HG02981 (cell line): ENCODE measurements around the gene ARHGAP23.

Experiments used
- ATAC-seq: cut with Tn5 transposase; IDR thresholded peaks from one replicate; pipeline ENCODE4 v1.9.1; 2021; ENCODE audit warnings: mild to moderate bottlenecking, moderate library complexity; ENCODE audit not compliant: unreplicated experiment

Gene ARHGAP23

DNA sequence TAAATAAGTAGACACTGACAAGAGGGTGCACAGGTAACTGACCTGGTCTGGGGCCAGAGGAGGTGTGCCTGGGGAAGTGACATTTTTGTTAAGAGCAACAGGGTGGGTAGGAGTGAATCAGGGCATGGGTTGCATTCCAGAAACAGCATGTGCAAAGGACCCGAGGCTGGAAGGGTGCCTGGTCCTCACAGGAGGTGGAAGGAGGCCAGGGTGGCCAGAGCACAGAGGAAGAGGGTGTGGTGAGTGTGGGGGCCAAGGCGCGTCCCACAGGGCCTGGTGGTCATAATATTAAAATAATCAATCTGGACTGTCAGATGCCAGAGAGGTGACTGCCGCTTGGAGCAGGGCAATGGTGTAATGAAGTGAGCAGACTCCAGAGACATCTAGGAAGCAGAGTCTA, 14.3 kb downstream of the ARHGAP23 start:
- ATAC-seq = no peak

DNA sequence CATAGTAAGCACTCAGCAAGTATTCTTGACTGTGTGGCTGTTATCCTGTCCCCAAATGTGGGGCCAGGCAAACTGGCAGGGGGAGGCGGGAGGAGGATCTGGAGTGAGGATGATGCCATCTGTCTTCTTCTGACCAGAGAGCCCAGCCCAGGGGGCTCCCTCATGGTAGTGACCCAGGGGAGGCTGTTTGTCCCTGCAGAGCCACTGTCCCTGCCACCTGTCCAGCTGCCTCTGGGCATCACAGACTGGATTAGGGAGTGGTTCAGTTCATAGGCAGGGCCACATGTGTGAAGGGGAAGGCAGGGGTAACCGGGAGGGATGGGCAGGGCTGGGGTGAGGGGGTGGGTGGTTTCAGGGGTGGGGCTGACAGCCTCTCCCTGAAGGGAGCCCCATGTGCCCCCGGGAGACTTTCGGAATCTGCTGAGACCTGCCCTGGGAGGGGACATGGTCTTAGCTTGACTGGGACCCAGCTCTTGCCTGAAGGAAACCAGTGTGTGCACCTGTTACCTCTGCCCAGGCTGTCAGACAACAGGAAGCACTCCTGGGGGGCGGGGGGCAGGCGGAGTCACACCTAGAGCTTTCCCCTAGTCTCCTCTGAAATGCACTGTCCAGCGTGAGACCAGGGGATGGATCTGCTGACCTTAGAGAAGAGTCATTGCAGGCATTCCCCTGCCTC, 15.2 kb downstream of the ARHGAP23 start:
- no peak for ATAC-seq

DNA sequence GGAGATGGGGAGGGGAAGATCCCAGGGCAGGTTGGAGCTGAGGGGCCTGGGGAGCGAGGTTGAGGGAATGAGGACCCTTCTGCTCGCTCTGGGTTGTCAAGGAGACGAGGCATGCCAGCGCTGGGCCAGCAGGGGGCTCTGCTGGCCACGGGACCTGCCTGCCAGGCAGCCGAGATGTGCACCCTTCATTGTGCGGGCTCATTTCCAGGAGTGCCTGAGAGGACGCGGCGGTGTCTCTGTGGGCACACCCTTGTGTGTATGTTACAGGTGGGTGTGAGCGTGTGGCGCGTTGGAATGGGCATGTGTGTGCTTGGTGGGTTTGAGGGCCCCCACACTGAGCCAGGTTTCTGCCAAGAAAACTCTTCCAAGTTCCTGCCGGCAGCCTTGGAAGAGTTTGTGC, 15.9 kb downstream of the ARHGAP23 start:
- ATAC-seq = no peak

DNA sequence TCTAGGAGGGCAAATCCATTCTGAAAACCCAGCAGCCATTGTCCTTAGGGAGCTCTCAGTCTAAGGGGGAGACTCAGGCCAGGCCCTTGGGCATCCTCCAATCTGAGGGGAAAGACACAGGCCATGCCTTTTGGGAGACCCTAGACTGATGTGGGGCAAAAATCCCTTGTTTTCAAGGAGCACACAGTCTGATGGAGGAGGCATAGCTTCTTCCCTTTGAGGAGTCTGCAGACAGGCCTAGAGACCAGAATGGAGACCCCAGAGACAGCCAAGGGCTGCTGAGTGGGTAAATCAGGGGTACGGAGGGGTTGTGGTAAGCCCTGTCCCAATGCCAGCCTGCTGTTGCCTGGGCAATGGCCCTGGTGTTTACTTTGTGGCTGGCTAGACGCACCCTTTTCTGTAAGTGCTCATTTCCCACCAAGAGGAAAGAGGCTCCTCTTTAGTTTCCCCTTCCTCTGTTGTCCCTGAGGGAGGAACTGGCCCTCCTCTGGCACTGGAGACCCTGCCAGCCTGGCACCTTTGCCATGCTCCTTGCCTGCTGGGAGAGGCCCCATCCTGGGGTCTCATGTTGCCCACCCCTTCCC, 19.3 kb downstream of the ARHGAP23 start:
- ATAC-seq = no peak

DNA sequence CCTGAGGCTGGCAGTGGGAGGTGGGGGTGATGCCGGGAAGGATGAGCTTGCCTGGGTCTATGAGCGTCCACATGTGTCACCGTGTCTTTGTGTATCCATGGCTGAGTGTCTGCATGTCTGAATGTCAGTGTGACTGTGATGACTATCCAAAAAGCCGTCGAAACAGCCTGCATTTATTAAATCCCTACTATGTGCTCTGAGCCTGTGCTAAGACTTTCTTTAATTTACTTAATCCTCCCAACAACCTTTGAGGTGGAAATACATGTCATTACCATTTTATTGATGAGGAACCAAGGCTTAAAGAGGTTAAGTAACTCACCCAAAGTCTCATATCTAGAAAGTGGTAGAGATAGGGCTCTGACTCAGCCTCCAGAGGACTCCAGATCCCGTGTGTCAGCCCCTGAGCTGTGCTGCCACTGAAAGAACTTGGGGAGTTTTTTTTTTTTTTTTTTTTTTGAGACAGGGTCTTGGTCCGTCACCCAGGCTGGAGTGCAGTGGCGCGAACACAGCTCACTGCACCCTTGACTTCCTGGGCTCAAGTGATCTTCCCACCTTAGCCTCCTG, 20.0 kb downstream of the ARHGAP23 start:
- no peak for ATAC-seq

DNA sequence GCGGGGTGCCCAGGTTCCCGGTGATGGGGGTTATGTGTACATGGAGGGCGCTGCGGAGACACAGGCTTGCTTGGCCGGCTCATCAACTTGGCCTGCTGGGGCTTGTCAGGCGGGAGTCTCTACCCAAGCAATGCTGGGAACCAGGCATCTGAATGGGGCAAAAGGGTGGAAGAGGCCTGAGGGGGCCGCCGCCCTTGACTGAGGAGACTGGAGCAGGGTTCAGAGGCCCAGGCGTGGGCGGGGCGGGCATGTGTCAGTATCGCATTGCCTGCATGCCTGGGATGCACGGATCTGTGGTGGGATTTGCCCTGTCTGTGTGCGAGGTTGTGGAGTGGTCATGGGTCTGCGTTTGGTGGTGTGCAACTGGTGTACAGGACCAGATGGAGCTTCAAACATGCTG, 21.1 kb downstream of the ARHGAP23 start:
- no peak for ATAC-seq

DNA sequence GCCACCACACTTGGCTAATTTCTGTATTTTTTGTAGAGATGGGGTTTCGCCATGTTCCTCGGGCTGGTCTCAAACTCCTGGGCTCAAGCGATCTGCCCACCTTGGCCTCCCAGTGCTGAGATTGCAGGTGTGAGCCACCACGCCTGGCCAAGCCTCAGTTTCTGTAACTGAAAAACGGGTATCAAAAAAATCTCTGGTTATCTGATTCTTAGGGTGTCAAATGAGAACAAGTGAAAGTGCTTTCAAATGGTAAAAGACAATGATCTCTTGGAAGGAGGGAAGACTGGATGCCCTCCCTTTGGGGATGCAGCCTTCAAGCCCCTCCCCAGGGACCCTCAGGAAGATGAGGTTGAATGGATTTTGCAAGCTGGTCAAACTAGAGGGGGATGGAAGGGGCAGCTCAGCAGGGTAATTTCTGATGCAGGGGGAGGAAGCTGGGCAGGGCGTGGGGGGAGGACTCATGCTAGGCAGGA, 22.3 kb downstream of the ARHGAP23 start:
- ATAC-seq = no peak

DNA sequence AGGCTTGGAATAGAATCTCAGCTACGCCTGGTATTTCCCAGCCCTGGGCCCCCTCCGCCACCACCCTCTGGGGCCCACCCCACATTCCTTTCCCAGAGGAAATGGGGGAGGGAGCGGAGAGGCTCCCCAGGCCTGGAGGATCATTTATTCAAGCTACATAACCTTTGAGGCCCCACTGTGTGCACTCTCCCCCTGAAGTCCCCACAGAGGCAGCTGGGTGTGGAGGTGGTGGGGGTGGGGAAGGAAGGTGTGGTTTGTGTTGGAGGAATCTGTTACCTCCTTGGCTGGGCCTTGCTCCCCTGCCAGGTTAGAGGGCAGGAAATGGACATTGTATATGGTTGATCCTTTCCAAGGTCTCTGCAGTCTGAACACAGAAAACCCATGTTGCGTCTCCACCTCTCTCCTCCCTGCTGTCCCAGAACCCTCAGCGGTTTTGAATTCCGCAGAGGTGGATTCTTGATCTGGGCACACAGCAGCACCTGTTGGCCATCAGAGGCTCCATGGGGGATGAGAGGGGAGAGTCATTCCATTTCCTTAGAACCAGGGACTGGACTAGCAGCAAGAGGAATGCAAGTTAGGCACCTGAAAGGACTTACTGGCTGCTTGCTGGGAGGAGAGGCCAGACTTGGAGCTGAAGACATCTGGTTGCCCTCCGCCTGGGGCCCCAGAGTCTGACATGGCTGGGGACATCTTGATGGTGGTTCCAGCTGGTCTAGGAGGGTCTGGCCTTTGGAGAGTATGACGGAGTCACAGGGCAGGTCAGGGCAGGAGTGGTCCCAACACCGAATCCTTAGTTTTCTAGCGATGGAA, 23.0 kb downstream of the ARHGAP23 start:
- no peak for ATAC-seq

DNA sequence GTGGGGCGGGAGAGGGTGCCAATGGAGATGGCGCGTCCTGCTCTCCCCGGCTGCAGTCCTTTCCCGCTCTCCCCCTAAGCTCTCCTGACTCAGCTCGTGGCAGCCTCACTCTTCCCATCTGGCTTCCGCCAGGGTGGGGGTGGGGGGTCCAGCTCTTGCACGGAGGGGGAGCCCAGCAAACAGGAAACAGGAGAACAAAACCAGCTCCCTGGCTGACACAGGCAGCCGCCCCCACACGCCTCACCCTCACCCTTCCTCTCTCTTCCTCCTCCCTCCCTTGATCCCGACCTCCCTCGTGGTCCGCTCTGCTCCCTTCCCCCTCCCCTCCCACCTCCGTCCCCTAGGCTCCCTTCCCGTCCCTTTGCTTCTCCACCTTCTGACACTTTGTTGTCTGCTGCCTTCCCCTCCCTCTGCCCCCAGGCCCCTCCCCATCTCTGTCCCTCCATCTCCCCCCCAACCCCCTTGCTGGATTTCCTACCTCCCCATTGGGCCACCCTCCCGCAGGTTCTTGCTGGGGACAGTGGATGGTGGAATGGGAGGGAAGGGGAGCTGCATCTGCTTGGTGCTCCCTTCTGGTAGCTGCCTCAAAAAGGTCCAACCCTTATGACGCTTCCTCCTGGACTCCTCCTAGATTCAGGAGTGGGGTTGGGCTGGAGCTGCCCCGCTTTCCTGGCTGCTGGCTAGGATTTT, 23.7 kb downstream of the ARHGAP23 start:
- ATAC-seq = no peak

DNA sequence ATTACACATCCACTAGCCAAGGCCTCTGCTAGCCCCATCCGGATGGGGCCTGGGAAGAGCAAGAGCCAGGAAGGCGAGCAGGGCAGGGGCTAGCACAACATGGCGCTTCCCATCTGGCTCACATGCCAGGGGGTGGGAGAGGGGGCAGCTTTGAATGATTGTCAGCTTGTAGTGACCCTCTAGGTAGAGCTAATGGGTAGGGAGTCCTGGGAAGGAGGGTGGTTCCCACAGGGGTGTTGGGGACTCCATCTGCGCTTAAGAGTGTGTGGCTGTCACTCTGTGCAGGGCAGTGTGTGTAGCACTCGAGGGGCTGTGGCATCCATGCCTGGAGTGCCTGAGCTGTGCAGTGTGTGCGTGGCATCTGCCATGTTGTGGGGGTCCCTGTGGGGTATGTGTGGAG, 24.5 kb downstream of the ARHGAP23 start:
- no peak for ATAC-seq

DNA sequence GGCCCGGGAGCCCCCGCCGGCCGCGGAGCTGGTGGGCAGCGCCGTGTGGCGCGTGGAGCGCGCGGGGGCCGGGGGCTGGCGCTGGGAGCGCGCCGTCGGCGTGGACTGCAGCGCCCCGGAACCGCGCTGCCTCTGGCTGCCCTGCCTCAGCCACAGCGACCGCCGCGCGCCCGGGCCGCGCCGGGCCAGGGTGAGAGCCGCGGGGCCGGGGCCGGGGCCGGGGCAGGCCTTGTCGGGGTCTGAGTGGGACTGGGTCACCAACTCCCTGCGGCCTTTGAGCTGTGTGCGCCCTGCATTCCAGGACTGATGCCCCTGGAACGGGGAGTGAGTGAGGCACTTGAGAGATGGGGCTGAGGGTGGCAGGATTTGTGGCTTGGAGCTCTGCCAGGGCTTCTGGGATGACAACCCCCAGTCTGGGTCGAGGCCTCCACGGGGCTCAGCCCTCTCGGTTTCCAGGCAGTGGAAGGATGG, 25.7 kb downstream of the ARHGAP23 start:
- ATAC-seq = no peak

DNA sequence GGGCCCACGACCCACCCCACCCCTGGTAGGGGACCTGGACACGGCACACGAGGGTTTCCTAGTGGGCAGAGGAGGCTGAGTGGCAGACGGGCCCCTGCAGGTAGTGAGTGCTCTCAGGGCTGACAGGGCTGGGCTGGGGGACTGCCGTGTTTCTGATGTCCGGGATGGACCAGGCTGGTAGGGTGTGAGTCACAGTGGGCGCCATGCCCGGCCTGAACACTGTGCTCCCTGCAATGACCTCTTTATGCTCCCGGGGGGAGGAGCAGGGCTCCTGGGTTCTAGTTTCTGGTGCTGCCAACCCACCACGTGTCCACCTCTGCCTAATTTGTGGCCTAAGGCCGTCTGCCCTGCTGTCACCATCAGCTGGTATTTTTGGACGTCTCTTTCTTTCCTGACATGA, 26.3 kb downstream of the ARHGAP23 start:
- no peak for ATAC-seq

DNA sequence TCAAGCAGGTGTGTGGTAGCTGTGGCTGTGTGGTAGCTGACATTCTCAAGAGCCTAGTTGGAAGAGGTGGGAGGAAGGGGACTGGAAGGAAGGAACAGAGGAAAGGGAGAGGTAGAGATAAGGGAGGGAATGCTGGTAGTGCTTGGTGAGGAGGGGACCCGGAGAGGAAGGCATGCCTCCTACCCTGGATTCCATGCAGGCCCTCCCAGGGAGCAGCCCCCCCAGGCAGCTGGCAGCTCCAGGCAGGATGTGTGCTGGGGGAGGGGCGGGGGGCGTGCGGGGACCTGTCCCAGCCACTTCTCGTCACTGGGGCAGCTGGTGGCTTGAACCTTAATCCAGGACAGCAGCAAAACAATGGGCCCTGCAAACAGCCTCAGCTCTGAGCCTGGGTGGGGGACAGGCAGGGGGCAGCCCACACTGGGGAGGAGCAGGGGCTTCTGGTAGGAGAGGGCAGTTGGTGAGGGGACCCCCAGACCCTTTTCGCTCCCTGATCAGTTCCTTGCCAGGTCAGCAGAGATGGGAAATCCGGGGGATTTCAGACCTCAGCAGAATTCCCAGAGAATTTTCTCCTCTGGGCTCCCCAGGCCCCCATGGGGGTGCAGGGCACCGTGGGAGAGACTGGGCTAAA, 27.1 kb downstream of the ARHGAP23 start:
- no peak for ATAC-seq

DNA sequence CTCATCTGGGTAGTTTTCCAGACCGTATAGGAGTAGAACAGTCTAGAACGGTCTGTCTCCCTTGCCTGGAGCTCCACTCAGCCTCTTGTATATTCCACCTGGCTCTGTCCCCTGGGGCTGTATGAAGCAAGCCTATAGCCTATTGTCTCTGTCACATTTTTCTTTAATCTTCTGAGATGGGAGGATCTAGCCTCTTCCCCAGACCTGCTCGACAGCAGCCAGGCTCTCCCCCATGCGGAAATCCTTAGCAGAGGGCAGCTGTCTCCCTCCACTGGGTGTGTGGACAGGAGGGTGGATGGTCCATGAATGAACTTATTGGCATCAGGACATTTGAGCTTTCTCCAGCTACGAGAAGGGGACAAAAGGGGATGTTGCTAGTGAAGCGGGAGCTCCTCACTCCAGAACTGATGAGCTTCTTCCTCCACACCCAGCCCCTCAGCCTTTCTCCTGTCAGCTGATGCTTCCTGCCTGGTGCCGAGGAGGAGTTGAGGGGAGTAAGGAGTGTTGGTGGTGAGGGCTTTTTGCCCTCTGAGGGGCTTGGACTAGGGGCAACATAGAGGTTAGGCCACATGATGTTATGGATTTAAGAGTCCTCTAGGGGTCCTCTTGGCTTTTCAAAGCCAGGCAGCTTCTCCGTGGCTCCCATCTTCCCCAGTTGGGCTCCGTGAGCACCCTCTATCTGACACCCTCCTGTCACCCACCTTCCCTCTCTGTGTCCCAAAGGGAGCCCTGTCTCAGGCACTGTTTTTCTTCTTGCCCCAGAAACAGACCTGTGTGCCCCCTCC, 28.0 kb downstream of the ARHGAP23 start:
- ATAC-seq = no peak

DNA sequence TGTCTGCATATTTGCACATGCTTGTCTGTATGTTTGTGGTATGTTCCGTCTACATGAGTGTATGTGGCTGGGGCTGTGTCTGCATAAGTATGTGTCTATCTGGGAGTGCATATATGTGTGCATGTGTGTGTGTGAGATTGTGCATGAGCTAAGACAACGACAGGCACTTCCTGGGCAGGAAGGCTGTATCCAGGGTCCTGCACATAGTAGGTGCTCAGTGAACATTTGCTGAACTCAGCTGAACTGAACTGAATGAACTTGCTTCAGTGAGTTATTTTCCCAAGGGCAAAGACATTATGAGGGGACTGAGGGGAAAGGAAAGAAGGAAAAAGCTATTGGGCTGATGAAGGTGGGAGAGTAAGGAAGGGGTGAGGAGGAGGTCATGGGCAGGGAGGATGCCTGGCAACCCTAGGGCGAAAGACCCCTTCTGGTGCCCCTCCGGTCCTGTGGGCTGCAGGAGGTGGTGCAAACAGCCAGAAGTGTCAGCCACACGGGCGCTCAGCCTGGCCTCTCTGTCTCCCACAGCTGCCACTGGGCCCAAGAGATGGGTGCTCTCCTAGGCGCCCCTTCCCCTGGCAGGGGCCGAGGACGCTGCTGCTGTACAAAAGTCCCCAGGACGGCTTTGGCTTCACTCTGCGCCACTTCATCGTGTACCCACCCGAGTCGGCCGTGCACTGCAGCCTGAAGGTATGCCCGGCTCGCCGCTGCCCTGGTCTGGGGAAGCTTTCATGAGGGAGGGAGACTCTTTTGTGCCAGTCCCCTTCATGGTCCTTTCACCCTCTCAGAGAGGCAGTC, 29.5 kb downstream of the ARHGAP23 start:
- ATAC-seq = no peak

DNA sequence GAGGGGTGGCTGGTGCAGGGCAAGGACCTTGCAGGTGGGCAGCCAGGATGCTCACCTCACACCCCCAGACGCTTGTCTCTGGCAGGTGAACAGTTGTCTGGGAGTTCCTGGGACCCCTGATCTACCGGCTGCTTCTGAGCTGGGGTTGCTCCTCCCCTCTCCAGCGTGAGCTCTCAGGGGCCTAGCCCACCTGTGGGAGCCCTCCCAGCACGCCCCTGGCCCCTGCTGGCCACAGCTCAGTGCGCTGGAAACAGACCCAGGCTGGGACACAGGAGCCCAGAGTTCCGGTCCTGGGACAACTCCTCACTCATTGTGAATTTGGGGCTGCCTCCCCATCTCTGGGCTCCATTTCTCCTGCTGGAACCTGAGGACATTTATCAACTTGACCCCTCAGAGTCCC, 30.3 kb downstream of the ARHGAP23 start:
- no peak for ATAC-seq

DNA sequence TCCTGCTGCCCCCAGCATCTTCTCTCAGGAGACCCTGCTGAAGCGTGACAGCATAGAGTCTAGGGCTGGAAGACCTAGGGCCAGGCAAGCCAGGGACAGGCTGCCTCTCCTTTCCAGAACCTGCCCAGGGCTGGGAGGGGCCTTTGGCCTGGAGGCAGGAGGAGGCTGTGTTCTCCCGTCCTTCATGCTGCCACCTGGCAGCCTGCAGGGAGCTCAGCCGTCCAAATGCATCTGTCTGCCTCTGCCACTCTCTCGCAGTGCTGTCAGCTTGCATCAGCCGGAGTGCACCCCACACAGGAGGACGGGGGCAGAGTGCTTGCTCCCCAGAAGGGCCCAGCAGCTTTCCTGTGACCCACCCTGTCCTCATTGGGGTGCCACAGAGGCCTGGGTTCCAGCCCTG, 31.3 kb downstream of the ARHGAP23 start:
- no peak for ATAC-seq

DNA sequence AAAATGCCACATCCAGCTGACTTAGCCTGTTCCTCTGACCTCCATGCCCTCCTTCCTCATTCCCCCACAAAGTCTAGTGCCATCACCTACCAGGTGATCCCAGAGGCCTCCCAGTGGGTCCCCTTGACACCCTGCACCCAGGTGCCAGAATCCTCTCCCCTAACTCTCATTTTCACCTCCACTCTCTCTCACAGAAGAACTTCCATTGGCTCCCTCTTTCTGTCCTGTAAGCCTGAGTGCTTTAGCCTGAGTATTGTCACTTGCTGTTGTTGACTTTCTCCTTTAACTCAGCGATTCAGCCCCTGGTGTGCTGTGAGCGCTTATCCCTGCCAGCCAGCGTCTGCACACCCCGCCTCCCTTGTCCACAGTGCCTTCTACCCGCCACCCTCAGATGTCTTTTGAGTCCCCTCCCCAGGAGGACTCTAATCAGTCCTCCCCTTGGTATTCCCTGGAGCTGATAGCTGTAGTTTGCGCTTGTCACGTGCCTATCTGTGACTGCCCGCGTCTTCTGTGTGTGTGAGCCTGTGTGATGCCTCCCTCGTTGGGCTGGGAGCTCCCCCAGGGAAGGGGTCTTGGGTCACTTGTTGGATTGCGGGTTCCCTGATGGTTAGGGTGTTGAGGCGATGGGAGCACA, 31.9 kb downstream of the ARHGAP23 start:
- no peak for ATAC-seq
